WTC11 (cell line): ENCODE data around the gene ALX4.

Experiments used
- CREB1 ChIP-seq: sonication (generic); formaldehyde crosslinking; IDR thresholded peaks from 2 replicates; pipeline ENCODE4 v1.8.0; 2023; ENCODE audit warnings: mild to moderate bottlenecking, missing genetic modification reagents
- E2F1 ChIP-seq: sonication (generic); formaldehyde crosslinking; IDR thresholded peaks from 2 replicates; pipeline ENCODE4 v1.8.0; 2022; ENCODE audit warnings: mild to moderate bottlenecking, missing genetic modification reagents
- ETV6 ChIP-seq: sonication (generic); formaldehyde crosslinking; IDR thresholded peaks from 2 replicates; pipeline ENCODE4 v1.8.1; 2022; ENCODE audit warnings: mild to moderate bottlenecking, missing genetic modification reagents
- IRF1 ChIP-seq: sonication (generic); formaldehyde crosslinking; IDR thresholded peaks from 2 replicates; pipeline ENCODE4 v1.8.0; 2023; ENCODE audit warnings: missing genetic modification reagents
- JUN ChIP-seq: sonication (generic); formaldehyde crosslinking; IDR thresholded peaks from 2 replicates; pipeline ENCODE4 v1.8.0; 2023; ENCODE audit warnings: mild to moderate bottlenecking, missing genetic modification reagents
- MAX ChIP-seq: sonication (generic); formaldehyde crosslinking; IDR thresholded peaks from 2 replicates; pipeline ENCODE4 v1.8.0; 2022; ENCODE audit warnings: mild to moderate bottlenecking, missing genetic modification reagents
- NR2C2 ChIP-seq: sonication (generic); formaldehyde crosslinking; IDR thresholded peaks from 2 replicates; pipeline ENCODE4 v1.8.0; 2022; ENCODE audit warnings: mild to moderate bottlenecking, missing genetic modification reagents
- NR3C1 ChIP-seq: sonication (generic); formaldehyde crosslinking; conservative IDR thresholded peaks from 2 replicates; pipeline ENCODE4 v1.8.1; 2023; ENCODE audit warnings: low read depth, mild to moderate bottlenecking, missing genetic modification reagents
- SMAD3 ChIP-seq: sonication (generic); formaldehyde crosslinking; IDR thresholded peaks from 2 replicates; pipeline ENCODE4 v1.8.0; 2022; ENCODE audit warnings: missing genetic modification reagents, mild to moderate bottlenecking, borderline replicate concordance
- SP1 ChIP-seq: sonication (generic); formaldehyde crosslinking; conservative IDR thresholded peaks from 2 replicates; pipeline ENCODE4 v1.8.1; 2022; ENCODE audit warnings: missing genetic modification reagents
- ZNF512 ChIP-seq: sonication (generic); formaldehyde crosslinking; IDR thresholded peaks from 2 replicates; pipeline ENCODE4 v1.8.1; 2022; ENCODE audit warnings: missing genetic modification reagents, borderline replicate concordance
- TF ChIP-seq, protein P1 (sequence below): sonication (generic); formaldehyde crosslinking; IDR thresholded peaks from 2 replicates; pipeline ENCODE4 v1.8.1; 2023; ENCODE audit warnings: mild to moderate bottlenecking, missing genetic modification reagents, moderate library complexity
- TF ChIP-seq, protein P2 (sequence below): fragments of 200-600 bp; IDR thresholded peaks from 2 replicates; pipeline ENCODE4 v1.8.0; 2022; ENCODE audit warnings: antibody characterized with exemption
- TF ChIP-seq, protein P3 (sequence below): sonication (generic); formaldehyde crosslinking; IDR thresholded peaks from 2 replicates; pipeline ENCODE4 v1.8.1; 2022; ENCODE audit warnings: mild to moderate bottlenecking, moderate library complexity, missing genetic modification reagents

- TF ChIP-seq ZNF512 (CRISPR knock-in tag) = no peak
- no peak for TF ChIP-seq CREB1 (CRISPR knock-in tag)
- TF ChIP-seq, protein P1, sequence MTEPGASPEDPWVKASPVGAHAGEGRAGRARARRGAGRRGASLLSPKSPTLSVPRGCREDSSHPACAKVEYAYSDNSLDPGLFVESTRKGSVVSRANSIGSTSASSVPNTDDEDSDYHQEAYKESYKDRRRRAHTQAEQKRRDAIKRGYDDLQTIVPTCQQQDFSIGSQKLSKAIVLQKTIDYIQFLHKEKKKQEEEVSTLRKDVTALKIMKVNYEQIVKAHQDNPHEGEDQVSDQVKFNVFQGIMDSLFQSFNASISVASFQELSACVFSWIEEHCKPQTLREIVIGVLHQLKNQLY (CRISPR knock-in tag) = no peak
- TF ChIP-seq NR3C1 (CRISPR knock-in tag) = no peak
- TF ChIP-seq, protein P2, sequence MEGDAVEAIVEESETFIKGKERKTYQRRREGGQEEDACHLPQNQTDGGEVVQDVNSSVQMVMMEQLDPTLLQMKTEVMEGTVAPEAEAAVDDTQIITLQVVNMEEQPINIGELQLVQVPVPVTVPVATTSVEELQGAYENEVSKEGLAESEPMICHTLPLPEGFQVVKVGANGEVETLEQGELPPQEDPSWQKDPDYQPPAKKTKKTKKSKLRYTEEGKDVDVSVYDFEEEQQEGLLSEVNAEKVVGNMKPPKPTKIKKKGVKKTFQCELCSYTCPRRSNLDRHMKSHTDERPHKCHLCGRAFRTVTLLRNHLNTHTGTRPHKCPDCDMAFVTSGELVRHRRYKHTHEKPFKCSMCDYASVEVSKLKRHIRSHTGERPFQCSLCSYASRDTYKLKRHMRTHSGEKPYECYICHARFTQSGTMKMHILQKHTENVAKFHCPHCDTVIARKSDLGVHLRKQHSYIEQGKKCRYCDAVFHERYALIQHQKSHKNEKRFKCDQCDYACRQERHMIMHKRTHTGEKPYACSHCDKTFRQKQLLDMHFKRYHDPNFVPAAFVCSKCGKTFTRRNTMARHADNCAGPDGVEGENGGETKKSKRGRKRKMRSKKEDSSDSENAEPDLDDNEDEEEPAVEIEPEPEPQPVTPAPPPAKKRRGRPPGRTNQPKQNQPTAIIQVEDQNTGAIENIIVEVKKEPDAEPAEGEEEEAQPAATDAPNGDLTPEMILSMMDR = no peak
- TF ChIP-seq ETV6 = no peak
- TF ChIP-seq IRF1 (CRISPR knock-in tag) = no peak
- TF ChIP-seq MAX = no peak
- TF ChIP-seq SMAD3 (CRISPR knock-in tag) = no peak
- TF ChIP-seq JUN (CRISPR knock-in tag) = no peak
- no peak for TF ChIP-seq NR2C2
- TF ChIP-seq, protein P3, sequence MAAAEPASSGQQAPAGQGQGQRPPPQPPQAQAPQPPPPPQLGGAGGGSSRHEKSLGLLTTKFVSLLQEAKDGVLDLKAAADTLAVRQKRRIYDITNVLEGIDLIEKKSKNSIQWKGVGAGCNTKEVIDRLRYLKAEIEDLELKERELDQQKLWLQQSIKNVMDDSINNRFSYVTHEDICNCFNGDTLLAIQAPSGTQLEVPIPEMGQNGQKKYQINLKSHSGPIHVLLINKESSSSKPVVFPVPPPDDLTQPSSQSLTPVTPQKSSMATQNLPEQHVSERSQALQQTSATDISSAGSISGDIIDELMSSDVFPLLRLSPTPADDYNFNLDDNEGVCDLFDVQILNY (CRISPR knock-in tag) = no peak
- TF ChIP-seq SP1 (CRISPR knock-in tag) = no peak
- TF ChIP-seq E2F1 = no peak
Measured at GRCh38 chr11:44252999-44253602, 56.8 kb downstream of the ALX4 start.
